GM23338 (cell line): ENCODE measurements around the gene PPP1R27.

Experiments used
- CTCF ChIP-seq, 2 experiments: fragments of 200-600 bp in 1 of 2; sonication (generic) in 1 of 2; conservative IDR thresholded peaks; 2 replicates each; pipeline versions ENCODE4 v1.5.1 to v1.6.1; 2016 to 2017; ENCODE audit warnings: antibody characterized with exemption in 2 of 2, low read depth in 2 of 2, mild to moderate bottlenecking in 2 of 2, moderate library complexity in 1 of 2
- EZH2 ChIP-seq: fragments of 200-600 bp; sonication (generic); IDR thresholded peaks from one replicate; pipeline ENCODE4 v1.8.0; 2017; ENCODE audit warnings: antibody characterized with exemption, mild to moderate bottlenecking, low read depth; ENCODE audit not compliant: unreplicated experiment

DNA sequence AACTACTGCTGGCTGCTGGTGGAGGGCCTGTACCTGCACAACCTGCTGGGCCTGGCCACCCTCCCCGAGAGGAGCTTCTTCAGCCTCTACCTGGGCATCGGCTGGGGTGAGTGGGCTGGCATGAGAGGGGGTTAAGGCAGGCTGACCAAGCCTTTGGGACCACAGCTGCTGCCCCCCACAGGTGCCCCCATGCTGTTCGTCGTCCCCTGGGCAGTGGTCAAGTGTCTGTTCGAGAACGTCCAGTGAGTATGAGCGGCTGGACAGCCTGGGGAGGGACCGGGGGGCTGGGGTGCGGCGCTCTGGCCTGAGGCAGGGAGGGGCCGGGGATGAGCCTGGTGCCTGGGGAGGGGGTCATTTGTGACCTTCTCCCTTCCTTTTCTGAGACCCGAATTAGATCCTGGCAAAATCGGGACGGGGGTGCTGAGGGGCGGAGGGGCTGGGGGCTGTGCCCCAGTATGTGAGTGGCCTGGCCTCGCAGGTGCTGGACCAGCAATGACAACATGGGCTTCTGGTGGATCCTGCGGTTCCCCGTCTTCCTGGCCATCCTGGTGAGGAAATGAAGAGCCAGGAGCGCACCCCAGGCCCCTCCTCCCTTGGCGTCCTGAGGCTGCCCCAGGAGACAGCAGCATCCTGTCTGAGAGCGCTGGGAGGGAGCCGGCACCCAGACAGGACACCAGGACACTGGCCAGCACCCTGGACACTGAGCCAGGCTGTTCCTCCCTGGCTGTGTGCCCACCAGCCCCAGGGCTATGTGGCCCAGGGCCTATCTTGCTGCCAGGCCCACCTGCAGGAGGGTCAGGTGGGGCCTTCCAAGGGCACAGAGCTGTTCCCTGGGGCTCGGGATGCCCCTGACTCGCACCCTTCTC lies 22.9 kb downstream of the PPP1R27 start:
- no peak for TF ChIP-seq CTCF (conservative IDR thresholded peaks at IDR 0.05; ENCODE audit: low read depth in 2 of 2)
- no peak for TF ChIP-seq EZH2
